AG09319 (cell line): ENCODE measurements around the gene ASB13.

Source experiments
- DNase-seq: peaks from one replicate; pipeline ENCODE4 v3.0.0-alpha.2; 2010; ENCODE audit warnings: low read depth; ENCODE audit errors: extremely low read depth
- TF ChIP-seq, protein P1 (sequence below): IDR thresholded peaks from 2 replicates; pipeline ENCODE4 v1.5.1; 2011; ENCODE audit warnings: low read depth, mild to moderate bottlenecking, inconsistent platforms, low read length, moderate library complexity

ASB13 gene, protein sequence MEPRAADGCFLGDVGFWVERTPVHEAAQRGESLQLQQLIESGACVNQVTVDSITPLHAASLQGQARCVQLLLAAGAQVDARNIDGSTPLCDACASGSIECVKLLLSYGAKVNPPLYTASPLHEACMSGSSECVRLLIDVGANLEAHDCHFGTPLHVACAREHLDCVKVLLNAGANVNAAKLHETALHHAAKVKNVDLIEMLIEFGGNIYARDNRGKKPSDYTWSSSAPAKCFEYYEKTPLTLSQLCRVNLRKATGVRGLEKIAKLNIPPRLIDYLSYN

DNA sequence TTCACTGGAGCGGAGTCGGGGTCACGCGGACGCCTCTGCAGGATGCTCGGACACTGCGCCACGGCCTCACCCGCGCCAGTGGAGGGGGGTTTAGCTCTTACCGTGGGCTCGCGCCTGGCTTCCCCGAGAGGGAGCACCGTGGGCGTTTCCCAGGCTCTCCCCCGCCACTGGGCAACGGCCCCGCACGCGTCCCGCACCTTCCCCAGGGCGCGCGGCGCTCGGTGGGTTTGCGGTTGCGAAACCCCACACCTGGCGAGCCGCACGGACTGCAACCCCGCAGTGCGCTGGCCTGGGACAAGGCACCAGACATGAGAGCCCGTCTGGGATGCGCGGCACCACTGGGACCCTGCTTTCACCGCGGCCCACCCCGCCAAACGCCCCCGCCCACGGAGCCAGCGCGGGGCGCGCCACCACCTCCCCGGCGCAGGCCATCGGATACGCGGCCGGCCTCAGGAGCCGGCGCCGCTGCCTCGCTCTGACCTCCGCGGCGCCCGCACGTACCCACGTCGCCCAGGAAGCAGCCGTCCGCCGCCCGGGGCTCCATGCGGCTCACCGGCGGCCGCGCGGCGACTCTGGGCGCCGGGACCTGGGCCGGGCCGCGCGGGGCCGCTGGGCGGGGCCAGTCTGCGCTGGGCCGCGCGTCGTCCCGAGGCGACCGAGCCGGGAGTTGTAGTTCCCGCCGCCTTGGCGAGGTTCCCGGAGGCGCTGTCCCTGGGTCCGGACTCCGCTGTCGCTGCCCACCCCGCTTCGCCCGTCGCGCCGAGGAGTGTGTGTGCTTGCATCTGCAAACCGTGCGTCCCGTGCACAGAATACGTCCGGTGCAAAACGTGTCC, at the start of gene ASB13:
Gene ASB13, minus strand, starts transcription at position 588 of the 833 bp plus-strand sequence. Its CDS starts 44 bp downstream, at position 544.
- TF ChIP-seq, protein P1, sequence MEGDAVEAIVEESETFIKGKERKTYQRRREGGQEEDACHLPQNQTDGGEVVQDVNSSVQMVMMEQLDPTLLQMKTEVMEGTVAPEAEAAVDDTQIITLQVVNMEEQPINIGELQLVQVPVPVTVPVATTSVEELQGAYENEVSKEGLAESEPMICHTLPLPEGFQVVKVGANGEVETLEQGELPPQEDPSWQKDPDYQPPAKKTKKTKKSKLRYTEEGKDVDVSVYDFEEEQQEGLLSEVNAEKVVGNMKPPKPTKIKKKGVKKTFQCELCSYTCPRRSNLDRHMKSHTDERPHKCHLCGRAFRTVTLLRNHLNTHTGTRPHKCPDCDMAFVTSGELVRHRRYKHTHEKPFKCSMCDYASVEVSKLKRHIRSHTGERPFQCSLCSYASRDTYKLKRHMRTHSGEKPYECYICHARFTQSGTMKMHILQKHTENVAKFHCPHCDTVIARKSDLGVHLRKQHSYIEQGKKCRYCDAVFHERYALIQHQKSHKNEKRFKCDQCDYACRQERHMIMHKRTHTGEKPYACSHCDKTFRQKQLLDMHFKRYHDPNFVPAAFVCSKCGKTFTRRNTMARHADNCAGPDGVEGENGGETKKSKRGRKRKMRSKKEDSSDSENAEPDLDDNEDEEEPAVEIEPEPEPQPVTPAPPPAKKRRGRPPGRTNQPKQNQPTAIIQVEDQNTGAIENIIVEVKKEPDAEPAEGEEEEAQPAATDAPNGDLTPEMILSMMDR: no peak
- DNase-seq: no peak

DNA sequence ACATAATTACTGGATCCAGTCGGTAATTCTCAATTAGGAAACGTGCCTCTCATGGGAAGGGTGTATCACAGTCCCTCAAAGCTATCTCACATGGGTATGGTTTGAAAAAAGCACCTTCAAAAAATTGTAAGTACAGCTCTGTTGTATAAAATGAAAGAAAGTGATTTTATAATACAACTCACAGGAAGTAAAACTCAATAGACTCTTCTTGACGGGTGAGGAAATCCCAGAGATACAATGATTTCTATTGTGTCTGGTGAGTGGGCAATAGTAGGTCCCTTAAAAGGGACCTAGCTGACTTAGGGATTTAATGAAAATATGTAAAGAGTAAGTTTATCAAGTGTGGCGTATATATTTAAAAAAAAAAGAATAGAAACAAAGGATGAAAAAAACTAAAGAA, 45.2 kb upstream of the ASB13 start:
- TF ChIP-seq, protein P1: no peak
- no peak for DNase-seq

DNA sequence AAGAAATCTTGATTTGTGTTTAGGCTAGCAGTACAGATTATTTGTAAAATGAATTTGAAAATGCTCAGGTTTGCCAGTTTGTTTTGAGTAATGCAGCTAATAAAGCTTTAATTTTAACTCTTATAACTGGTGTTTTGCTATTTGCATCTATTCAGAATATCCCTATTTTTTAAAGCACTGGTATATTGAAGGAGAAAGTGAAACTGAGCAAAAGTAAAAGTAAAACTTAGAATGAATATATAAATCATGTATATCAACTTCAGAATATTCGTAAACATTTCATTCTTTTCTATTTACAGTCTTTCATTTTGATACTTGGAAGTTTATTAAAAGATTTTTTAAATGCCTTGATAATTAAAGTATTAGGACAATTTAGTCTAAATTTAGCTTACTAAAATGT, 44.5 kb upstream of the ASB13 start:
- TF ChIP-seq, protein P1: no peak
- no peak for DNase-seq

DNA sequence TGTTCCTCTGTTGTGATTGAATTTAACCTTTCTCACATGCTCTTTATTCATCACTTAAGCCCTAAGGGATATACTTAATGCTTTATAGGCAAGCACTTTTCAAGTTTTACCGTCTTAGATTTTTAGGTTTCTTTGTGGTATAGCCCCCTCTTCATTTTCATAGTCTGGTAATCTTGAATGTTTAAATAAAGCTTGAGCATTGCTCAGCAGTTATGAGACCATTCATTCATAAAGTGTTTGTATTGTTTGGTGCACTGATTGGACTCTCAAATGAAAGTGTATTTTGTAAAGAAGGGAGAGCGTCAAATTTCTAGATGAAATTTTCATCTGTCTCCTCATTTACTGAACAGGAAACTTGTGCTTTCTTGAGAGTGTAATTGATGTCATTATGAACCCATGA, 43.5 kb upstream of the ASB13 start:
- TF ChIP-seq, protein P1: no peak

DNA sequence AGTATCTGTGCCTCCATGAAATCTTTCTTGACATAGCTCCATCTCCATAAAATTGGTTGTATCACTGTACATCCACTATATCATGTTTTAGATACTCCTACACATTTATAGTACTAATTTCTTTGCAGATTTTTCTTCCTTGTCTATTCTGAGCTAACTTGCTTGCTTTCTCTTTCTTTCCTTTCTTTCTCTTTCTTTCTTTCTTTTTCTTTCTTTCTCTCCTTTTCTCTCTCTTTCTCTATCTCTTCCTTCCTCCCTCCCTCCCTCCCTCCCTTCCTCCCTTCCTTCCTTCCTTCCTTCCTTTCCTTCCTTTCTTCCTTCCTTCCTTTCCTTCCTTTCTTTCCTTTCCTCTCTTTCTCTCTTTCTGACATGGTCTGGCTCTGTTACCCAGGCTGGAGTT, 42.0 kb upstream of the ASB13 start:
- DNase-seq: no peak

More for the DNA sequence above, 43.5 kb upstream of the ASB13 start:
- DNase-seq: no peak

DNA sequence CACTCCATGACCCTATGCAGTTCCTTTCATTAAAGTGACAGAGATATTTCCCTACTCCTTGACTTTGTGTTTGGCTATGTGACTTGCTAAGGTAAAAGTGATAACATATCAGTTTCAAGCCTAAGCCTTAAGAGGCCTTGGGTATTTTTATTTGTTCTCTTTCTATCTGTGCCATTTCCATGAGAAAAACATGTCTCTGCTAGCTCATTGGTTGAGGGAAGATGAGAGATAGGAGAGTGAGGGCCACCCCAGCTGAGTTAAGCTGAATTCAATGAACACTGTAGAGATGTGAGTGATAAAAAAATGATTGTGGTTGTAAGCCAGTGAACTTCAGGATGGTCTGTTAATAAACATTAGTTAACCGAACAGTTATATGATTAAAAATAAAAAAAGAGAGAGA, 31.7 kb upstream of the ASB13 start:
- TF ChIP-seq, protein P1: no peak
- DNase-seq: no peak

More for the DNA sequence above, 42.0 kb upstream of the ASB13 start:
- TF ChIP-seq, protein P1: no peak

DNA sequence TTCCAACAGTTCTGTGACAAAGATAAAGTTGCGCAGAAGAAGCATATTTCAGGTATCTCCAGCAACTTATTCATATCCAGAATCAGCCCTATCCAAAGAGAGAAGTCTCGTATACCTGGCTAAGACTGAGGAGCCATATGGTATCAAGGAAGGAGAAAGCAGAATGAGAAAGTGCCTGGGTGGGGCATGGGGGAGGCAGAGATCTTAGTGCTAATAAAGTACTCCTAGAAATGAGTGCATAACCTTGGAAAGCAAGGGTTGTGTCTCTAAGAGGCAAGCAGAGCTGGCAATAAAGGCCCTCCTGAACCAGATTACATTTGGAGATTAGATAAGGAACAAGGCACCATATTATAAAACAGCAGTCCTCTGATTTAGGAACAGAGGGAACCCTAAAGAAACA, 30.9 kb upstream of the ASB13 start:
- DNase-seq: no peak
- TF ChIP-seq, protein P1: no peak
